ENCODE measurements around the gene UROS.

UROS gene

DNA sequence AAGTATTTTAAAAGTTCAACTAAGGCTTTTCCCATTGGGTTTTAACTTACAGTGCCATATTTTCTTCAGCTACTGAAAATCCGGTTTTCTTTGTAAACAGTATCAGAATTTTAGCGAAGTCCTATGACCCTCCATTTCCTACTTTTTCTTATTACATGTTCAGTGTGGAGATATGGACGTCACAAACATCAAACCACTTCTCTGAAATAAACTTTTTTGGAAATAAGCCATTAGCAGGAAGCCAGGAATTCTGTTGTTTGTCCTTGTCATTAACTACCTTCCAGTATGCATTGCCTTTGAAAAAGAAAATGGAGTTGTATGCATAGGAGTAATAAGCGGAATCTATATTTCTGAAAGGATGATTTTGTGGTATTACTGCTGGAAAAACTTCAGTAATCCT lies 56.5 kb downstream of the UROS start:
- no peak overlapping the region for H3K4me3 ChIP-seq (ENCODE audit: low read length)
- H3K27ac ChIP-seq (ENCODE audit: low read length) = no peak overlapping the region
- no peaks in the 10 kb centered on the region; the same call in 1 of the 2 replicates for H3K4me1 ChIP-seq (ENCODE audit: control insufficient read depth, insufficient read depth, low read length)
- H3K36me3 ChIP-seq (ENCODE audit: control insufficient read depth, insufficient read depth, low read length) = peaks cover 13% of the 10 kb centered on the region; the same call in 1 of the 2 replicates
- WGBS (ENCODE audit: insufficient coverage, insufficient read length) = no CpG with 5 or more reads among the region's 4 CpGs
- H3K27me3 ChIP-seq (ENCODE audit: control insufficient read depth, insufficient read depth, low read length) = no peaks in the 10 kb centered on the region
- DNase-seq (ENCODE audit: low read depth, low spot score) = no peak
- H3K9me3 ChIP-seq (ENCODE audit: control insufficient read depth, insufficient read depth, low read length) = no peaks in the 10 kb centered on the region

- DNase-seq (ENCODE audit: low read depth, low spot score) = no peak
- no peaks in the 10 kb centered on the region for H3K9me3 ChIP-seq (ENCODE audit: control insufficient read depth, insufficient read depth, low read length)
- no peaks in the 10 kb centered on the region; the same call in 1 of the 2 replicates for H3K4me1 ChIP-seq (ENCODE audit: control insufficient read depth, insufficient read depth, low read length)
- peaks cover 13% of the 10 kb centered on the region; the same call in 1 of the 2 replicates for H3K36me3 ChIP-seq (ENCODE audit: control insufficient read depth, insufficient read depth, low read length)
- no CpG with 5 or more reads among the region's 2 CpGs for WGBS (ENCODE audit: insufficient coverage, insufficient read length)
- no peak overlapping the region for H3K27ac ChIP-seq (ENCODE audit: low read length)
- H3K4me3 ChIP-seq (ENCODE audit: low read length) = no peak overlapping the region
- H3K27me3 ChIP-seq (ENCODE audit: control insufficient read depth, insufficient read depth, low read length) = no peaks in the 10 kb centered on the region
These were observed 57.2 kb downstream of the UROS start for GRCh38 chr10:125765835-125766234.

DNA sequence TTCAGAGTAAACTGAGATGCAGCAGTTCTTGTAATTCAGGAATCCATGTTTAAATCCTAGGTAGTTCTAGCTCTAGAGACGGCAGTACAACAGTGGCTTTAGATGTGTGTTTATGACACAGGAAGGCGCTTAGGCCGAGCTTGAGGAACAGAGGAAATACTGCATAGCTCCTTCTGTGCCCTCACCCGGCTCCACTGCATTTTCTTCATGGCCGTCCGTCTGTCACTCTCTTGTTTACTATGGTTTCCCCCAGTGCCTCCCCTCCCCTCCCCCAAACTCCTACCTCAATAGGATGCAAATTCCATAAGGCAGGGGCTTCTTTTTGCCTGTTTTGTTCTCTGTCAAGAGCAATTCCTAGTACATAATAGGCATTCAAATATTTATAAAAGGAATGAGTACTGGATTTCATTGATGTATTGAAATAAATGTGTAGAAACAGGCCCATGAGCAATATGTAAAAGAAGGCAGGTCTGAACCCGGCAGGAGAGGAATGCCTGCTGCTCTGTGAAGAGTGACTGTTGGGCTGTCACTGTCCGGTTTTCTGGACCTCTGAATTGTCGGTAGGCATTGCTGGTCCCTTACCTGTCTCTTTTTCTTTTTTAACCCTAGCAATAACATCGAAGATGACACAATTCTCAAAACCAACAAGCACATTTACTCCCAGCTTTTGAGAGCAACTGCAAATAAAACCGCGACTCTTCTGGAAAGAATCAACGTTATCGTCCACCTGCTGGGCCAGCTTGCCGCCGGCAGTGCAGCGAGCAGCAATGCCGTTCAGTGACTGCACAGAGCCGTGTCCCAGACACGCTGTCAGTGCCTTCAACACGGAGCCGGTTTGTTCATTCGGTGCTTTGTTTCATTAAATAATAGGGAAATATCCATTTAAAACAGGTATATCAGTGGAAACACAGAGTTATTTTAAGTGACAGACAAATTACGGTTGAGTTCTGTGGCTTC lies 60.1 kb downstream of the UROS start:
- Histone ChIP-seq H3K4me3 (ENCODE audit: low read length) (no peak overlapping the region), H3K36me3 (ENCODE audit: control insufficient read depth, insufficient read depth, low read length) (peaks cover 19% of the 10 kb centered on the region), H3K27me3 (ENCODE audit: control insufficient read depth, insufficient read depth, low read length) (no peaks in the 10 kb centered on the region), H3K9me3 (ENCODE audit: control insufficient read depth, insufficient read depth, low read length) (no peaks in the 10 kb centered on the region), H3K27ac (ENCODE audit: low read length) (no peak overlapping the region), H3K4me1 (ENCODE audit: control insufficient read depth, insufficient read depth, low read length) (no peaks in the 10 kb centered on the region; the same call in 1 of the 2 replicates)
- no CpG with 5 or more reads among the region's 24 CpGs for WGBS (ENCODE audit: insufficient coverage, insufficient read length)
- no peak for DNase-seq (ENCODE audit: low read depth, low spot score)

GRCh38 chr10:125761961-125762360 lies 61.1 kb downstream of the UROS start:
- Histone ChIP-seq H3K4me3 (ENCODE audit: low read length) (no peak overlapping the region), H3K9me3 (ENCODE audit: control insufficient read depth, insufficient read depth, low read length) (no peaks in the 10 kb centered on the region), H3K27me3 (ENCODE audit: control insufficient read depth, insufficient read depth, low read length) (no peaks in the 10 kb centered on the region), H3K27ac (ENCODE audit: low read length) (no peak overlapping the region), H3K36me3 (ENCODE audit: control insufficient read depth, insufficient read depth, low read length) (peaks cover 19% of the 10 kb centered on the region), H3K4me1 (ENCODE audit: control insufficient read depth, insufficient read depth, low read length) (no peaks in the 10 kb centered on the region; the same call in 1 of the 2 replicates)
- WGBS (ENCODE audit: insufficient coverage, insufficient read length) = no CpG with 5 or more reads among the region's 1 CpG
- no peak for DNase-seq (ENCODE audit: low read depth, low spot score)

GRCh38 chr10:125757742-125758141 lies 65.3 kb downstream of the UROS start:
- DNase-seq (ENCODE audit: low read depth, low spot score) = no peak
- Histone ChIP-seq H3K4me1 (ENCODE audit: control insufficient read depth, insufficient read depth, low read length) (no peaks in the 10 kb centered on the region; the same call in 1 of the 2 replicates), H3K27me3 (ENCODE audit: control insufficient read depth, insufficient read depth, low read length) (no peaks in the 10 kb centered on the region), H3K36me3 (ENCODE audit: control insufficient read depth, insufficient read depth, low read length) (peaks cover 6% of the 10 kb centered on the region), H3K4me3 (ENCODE audit: low read length) (no peak overlapping the region), H3K27ac (ENCODE audit: low read length) (no peak overlapping the region), H3K9me3 (ENCODE audit: control insufficient read depth, insufficient read depth, low read length) (no peaks in the 10 kb centered on the region)
- no CpG with 5 or more reads among the region's 4 CpGs for WGBS (ENCODE audit: insufficient coverage, insufficient read length)

DNA sequence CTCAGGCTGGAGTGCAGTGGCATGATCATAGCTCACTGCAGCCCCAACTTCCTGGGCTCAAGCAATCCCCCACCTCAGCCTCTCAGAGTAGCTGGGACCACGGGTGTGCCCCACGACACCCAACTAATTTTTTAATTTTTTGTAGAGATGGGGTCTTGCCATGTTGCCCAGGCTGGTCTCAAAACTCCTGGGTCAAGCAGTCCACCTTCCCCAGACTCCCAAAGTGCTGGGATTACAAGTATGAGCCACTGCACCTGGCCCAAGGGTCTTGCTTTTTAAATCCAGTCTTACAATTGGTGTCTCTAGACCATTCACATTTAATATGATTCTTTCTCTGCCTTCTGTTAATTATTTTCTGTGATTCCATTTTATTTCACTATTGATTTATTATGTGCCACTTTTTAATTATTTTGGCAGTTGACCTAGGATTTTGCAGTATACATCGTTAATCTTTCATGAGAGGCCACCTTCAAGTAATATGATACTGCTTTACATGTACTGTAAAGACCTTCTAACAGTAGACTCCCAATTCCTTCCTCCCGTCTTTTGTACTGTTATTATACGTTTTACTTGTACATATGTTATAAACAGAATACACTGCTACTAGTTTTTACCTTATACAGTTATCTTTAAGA lies 66.1 kb downstream of the UROS start:
- Histone ChIP-seq H3K4me1 (ENCODE audit: control insufficient read depth, insufficient read depth, low read length) (no peaks in the 10 kb centered on the region), H3K4me3 (ENCODE audit: low read length) (no peak overlapping the region), H3K9me3 (ENCODE audit: control insufficient read depth, insufficient read depth, low read length) (no peaks in the 10 kb centered on the region), H3K36me3 (ENCODE audit: control insufficient read depth, insufficient read depth, low read length) (peaks cover 6% of the 10 kb centered on the region), H3K27ac (ENCODE audit: low read length) (no peak overlapping the region), H3K27me3 (ENCODE audit: control insufficient read depth, insufficient read depth, low read length) (no peaks in the 10 kb centered on the region)
- no peak for DNase-seq (ENCODE audit: low read depth, low spot score)
- 100% methylated on average over 2 of the region's 5 CpGs for WGBS (ENCODE audit: insufficient coverage, insufficient read length)

GRCh38 chr10:125756196-125756595 lies 66.9 kb downstream of the UROS start:
- WGBS (ENCODE audit: insufficient coverage, insufficient read length) = no CpG with 5 or more reads among the region's 5 CpGs
- no peaks in the 10 kb centered on the region for H3K27me3 ChIP-seq (ENCODE audit: control insufficient read depth, insufficient read depth, low read length)
- no peaks in the 10 kb centered on the region for H3K4me1 ChIP-seq (ENCODE audit: control insufficient read depth, insufficient read depth, low read length)
- H3K27ac ChIP-seq (ENCODE audit: low read length) = no peak overlapping the region
- DNase-seq (ENCODE audit: low read depth, low spot score) = no peak
- H3K4me3 ChIP-seq (ENCODE audit: low read length) = no peak overlapping the region
- H3K36me3 ChIP-seq (ENCODE audit: control insufficient read depth, insufficient read depth, low read length) = peaks cover 6% of the 10 kb centered on the region
- no peaks in the 10 kb centered on the region for H3K9me3 ChIP-seq (ENCODE audit: control insufficient read depth, insufficient read depth, low read length)

DNA sequence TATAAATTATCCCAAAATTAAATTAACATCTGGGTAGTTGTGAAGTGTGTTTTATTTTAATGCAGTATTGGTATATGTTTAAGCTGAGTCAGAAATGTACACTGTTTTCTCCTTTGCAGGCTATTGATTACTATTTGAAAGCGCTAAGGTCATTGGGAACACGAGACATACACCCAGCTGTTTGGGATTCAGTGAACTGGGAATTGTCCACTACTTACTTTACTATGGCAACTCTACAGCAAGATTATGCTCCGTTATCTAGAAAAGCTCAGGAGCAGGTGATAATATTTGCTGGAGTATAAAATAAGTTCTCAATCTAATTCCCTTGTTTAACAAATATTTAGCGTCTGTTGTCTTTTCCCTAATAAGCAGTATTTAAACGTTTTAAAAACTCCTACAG lies 75.6 kb downstream of the UROS start:
- Histone ChIP-seq H3K27ac (ENCODE audit: low read length) (no peak overlapping the region), H3K9me3 (ENCODE audit: control insufficient read depth, insufficient read depth, low read length) (no peaks in the 10 kb centered on the region), H3K27me3 (ENCODE audit: control insufficient read depth, insufficient read depth, low read length) (no peaks in the 10 kb centered on the region), H3K4me3 (ENCODE audit: low read length) (no peak overlapping the region), H3K36me3 (ENCODE audit: control insufficient read depth, insufficient read depth, low read length) (peaks cover 18% of the 10 kb centered on the region; the same call in 1 of the 2 replicates), H3K4me1 (ENCODE audit: control insufficient read depth, insufficient read depth, low read length) (no peaks in the 10 kb centered on the region)
- DNase-seq (ENCODE audit: low read depth, low spot score) = no peak
- WGBS (ENCODE audit: insufficient coverage, insufficient read length) = no CpG with 5 or more reads among the region's 5 CpGs

DNA sequence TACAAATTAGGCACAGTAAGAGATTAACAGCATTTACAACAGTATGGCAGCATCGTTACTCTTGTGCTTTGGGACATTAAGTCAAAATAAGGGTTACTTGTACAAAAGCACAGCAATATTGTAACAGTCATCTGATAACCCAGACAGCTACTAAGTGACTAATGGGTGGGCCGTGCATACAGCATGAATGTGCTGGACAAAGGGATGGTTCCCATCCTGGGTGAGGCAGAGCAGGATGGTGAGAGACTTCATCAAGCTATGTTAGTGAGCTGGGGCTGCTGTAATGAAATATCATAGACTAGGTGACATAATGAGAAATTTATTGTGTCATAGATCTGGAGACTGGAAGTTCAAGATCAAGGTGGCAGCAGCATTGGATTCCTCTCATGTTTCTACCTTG lies 78.1 kb downstream of the UROS start:
- H3K36me3 ChIP-seq (ENCODE audit: control insufficient read depth, insufficient read depth, low read length) = peaks cover 28% of the 10 kb centered on the region; the same call in 1 of the 2 replicates
- no peak for DNase-seq (ENCODE audit: low read depth, low spot score)
- WGBS (ENCODE audit: insufficient coverage, insufficient read length) = no CpG with 5 or more reads among the region's 2 CpGs
- H3K4me3 ChIP-seq (ENCODE audit: low read length) = no peak overlapping the region
- no peak overlapping the region for H3K27ac ChIP-seq (ENCODE audit: low read length)
- H3K27me3 ChIP-seq (ENCODE audit: control insufficient read depth, insufficient read depth, low read length) = no peaks in the 10 kb centered on the region
- H3K4me1 ChIP-seq (ENCODE audit: control insufficient read depth, insufficient read depth, low read length) = no peaks in the 10 kb centered on the region
- no peaks in the 10 kb centered on the region for H3K9me3 ChIP-seq (ENCODE audit: control insufficient read depth, insufficient read depth, low read length)

GRCh38 chr10:125742465-125742864 lies 80.6 kb downstream of the UROS start:
- no peak overlapping the region for H3K27ac ChIP-seq (ENCODE audit: low read length)
- DNase-seq (ENCODE audit: low read depth, low spot score) = no peak
- WGBS (ENCODE audit: insufficient coverage, insufficient read length) = no CpG with 5 or more reads among the region's 2 CpGs
- peaks cover 32% of the 10 kb centered on the region; the same call in 1 of the 2 replicates for H3K36me3 ChIP-seq (ENCODE audit: control insufficient read depth, insufficient read depth, low read length)
- no peaks in the 10 kb centered on the region for H3K27me3 ChIP-seq (ENCODE audit: control insufficient read depth, insufficient read depth, low read length)
- H3K4me3 ChIP-seq (ENCODE audit: low read length) = no peak overlapping the region
- no peaks in the 10 kb centered on the region for H3K4me1 ChIP-seq (ENCODE audit: control insufficient read depth, insufficient read depth, low read length)
- H3K9me3 ChIP-seq (ENCODE audit: control insufficient read depth, insufficient read depth, low read length) = no peaks in the 10 kb centered on the region
